Neural cell (in vitro differentiated cells): ENCODE data around the gene NME7. TPM values are rescaled to one million over a fixed set of nuclear protein-coding genes. Genes with fewer than 3 reads are reported as not detected.

Experiments used
- H2AFZ ChIP-seq: fragments of 200-600, 300-800 bp; sonication (generic), shearing (Covaris generic); 2 replicates; pipeline ENCODE4 v1.6.0; 2014; ENCODE audit warnings: low read depth, mild to moderate bottlenecking, antibody characterized with exemption, low read length, moderate library complexity
- H3F3A ChIP-seq: fragments of 200-600 bp; shearing (Covaris generic); 2 replicates; pipeline ENCODE4 v1.6.1; 2016; ENCODE audit warnings: mild to moderate bottlenecking, moderate library complexity, mixed read lengths, antibody characterized with exemption, low read length; ENCODE audit not compliant: insufficient read depth, poor library complexity, severe bottlenecking
- H3K27ac ChIP-seq: fragments of 200-600, 300-800 bp; sonication (generic), shearing (Covaris generic); 2 replicates; pipeline ENCODE4 v1.5.1; 2014; ENCODE audit warnings: mild to moderate bottlenecking, low read length, moderate library complexity
- H3K27me3 ChIP-seq: fragments of 300-800, 200-600 bp; sonication (generic), shearing (Covaris generic); 2 replicates; pipeline ENCODE4 v1.6.0; 2014; ENCODE audit warnings: mild to moderate bottlenecking, low read depth, low read length, moderate library complexity; ENCODE audit not compliant: insufficient read depth
- H3K36me3 ChIP-seq: fragments of 300-800, 200-600 bp; sonication (generic), shearing (Covaris generic); 2 replicates; pipeline ENCODE4 v1.5.1; 2014; ENCODE audit warnings: mild to moderate bottlenecking, antibody characterized with exemption, low read length, moderate library complexity; ENCODE audit not compliant: insufficient read depth
- H3K4me2 ChIP-seq: fragments of 300-800, 200-600 bp; sonication (generic), shearing (Covaris generic); 2 replicates; pipeline ENCODE4 v1.6.0; 2014; ENCODE audit warnings: mild to moderate bottlenecking, low read length
- H3K4me3 ChIP-seq: fragments of 300-800, 200-600 bp; sonication (generic), shearing (Covaris generic); 2 replicates; pipeline ENCODE4 v1.5.1; 2014; ENCODE audit warnings: mild to moderate bottlenecking, low read length, moderate library complexity
- H3K79me2 ChIP-seq: fragments of 200-600 bp; shearing (Covaris generic); replicated peaks from 2 replicates; pipeline ENCODE4 v1.6.0; 2014; ENCODE audit warnings: mild to moderate bottlenecking, low read length, moderate library complexity; ENCODE audit not compliant: insufficient read depth
- H3K9ac ChIP-seq: fragments of 300-800, 200-600 bp; sonication (generic), shearing (Covaris generic); 2 replicates; pipeline ENCODE4 v1.6.1; 2016; ENCODE audit warnings: mild to moderate bottlenecking, low read length, mixed read lengths
- H3K9me2 ChIP-seq: fragments of 200-600 bp; shearing (Covaris generic); 2 replicates; pipeline ENCODE4 v1.6.1; 2016; ENCODE audit warnings: mild to moderate bottlenecking, low read length, mixed read lengths; ENCODE audit not compliant: insufficient read depth
- H3K9me3 ChIP-seq: fragments of 200-600, 300-800 bp; sonication (generic), shearing (Covaris generic); 2 replicates; pipeline ENCODE4 v1.6.1; 2016; ENCODE audit warnings: mild to moderate bottlenecking, mixed run types, low read length, moderate library complexity, mixed read lengths
- H4K20me1 ChIP-seq: fragments of 200-600 bp; shearing (Covaris generic); 2 replicates; pipeline ENCODE4 v1.6.1; 2016; ENCODE audit warnings: mild to moderate bottlenecking, mixed run types; ENCODE audit not compliant: insufficient read depth
- EP300 ChIP-seq: fragments of 450-650 bp; conservative IDR thresholded peaks from 2 replicates; pipeline ENCODE4 v1.6.1; 2014; ENCODE audit warnings: antibody characterized with exemption, mild to moderate bottlenecking, moderate library complexity; ENCODE audit not compliant: poor library complexity, severe bottlenecking
- EZH2 ChIP-seq: fragments of 200-600, 300-800 bp; shearing (Covaris generic), sonication (generic); IDR thresholded peaks from 2 replicates; pipeline ENCODE4 v1.6.1; 2014; ENCODE audit warnings: antibody characterized with exemption, low read length, borderline replicate concordance, mild to moderate bottlenecking; ENCODE audit not compliant: insufficient read depth, poor library complexity, severe bottlenecking
- MXI1 ChIP-seq: fragments of 450-650 bp; conservative IDR thresholded peaks from 2 replicates; pipeline ENCODE4 v1.6.1; 2014; ENCODE audit warnings: antibody characterized with exemption, mild to moderate bottlenecking; ENCODE audit not compliant: poor library complexity, severe bottlenecking
- POLR2AphosphoS5 ChIP-seq: IDR thresholded peaks from 2 replicates; pipeline ENCODE4 v1.6.1; 2012
- RAD21 ChIP-seq: fragments of 450-650 bp; conservative IDR thresholded peaks from 2 replicates; pipeline ENCODE4 v1.6.1; 2014; ENCODE audit warnings: antibody characterized with exemption, mild to moderate bottlenecking, moderate library complexity
- SMC3 ChIP-seq: fragments of 450-650 bp; conservative IDR thresholded peaks from 2 replicates; pipeline ENCODE4 v1.6.1; 2014; ENCODE audit warnings: antibody characterized with exemption, mild to moderate bottlenecking, moderate library complexity; ENCODE audit not compliant: poor library complexity
- TAF1 ChIP-seq: IDR thresholded peaks from 2 replicates; pipeline ENCODE4 v1.6.1; 2012; ENCODE audit warnings: low read depth
- polyA plus RNA-seq: library from polyadenylated mRNA; depleted of rRNA; stranded (reverse); fragments of >200 nt; gene quantifications from 2 replicates; pipeline ENCODE4 v1.2.3, GENCODE V29; 2014
- TF ChIP-seq, protein P1 (sequence below): IDR thresholded peaks from 2 replicates; pipeline ENCODE4 v1.6.1; 2012; ENCODE audit warnings: borderline replicate concordance
- TF ChIP-seq, protein P2 (sequence below): fragments of 450-650 bp; IDR thresholded peaks from 2 replicates; pipeline ENCODE4 v1.5.1; 2014; ENCODE audit warnings: antibody characterized with exemption, mild to moderate bottlenecking, moderate library complexity; ENCODE audit not compliant: poor library complexity, severe bottlenecking

Gene NME7
- polyA plus RNA-seq, 1 donor from 2014 or later, result 42.4 TPM

DNA sequence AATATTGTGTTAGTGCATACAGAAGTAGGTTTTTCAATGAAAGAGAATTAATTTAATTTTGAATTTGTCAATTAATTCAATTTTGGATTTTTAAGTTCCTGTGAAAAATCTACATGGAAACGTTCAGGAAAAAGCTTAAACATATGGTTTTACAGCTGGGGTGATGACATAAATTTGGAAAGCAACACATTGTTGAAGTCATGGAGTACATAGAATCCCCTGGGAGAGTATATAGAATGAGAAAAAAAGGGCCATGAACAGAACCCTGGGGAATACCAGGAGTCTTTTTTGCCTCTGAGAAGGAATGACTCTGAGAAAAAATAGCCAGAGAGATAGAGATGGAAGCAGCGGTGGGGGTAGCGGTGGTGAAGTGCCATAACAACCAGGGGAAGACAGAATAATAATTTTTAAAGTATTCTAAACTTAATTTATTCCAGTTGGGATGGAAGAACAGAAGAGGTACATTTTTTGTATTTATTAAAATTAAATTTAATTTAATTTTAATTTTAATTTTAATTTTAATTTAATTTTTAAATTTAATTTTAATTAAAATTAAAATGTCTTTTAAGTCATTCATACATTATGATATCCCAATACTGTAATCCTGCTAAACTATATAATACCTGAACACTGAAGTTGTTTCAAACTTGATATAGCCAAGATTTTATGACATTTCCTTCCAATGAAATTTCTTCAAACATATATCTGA, 48.9 kb downstream of the NME7 start:
- no peaks in the 10 kb centered on the region for H3K9me2 ChIP-seq
- TF ChIP-seq RAD21 (no peak), SMC3 (no peak), EP300 (no peak), POLR2AphosphoS5 (no peak), EZH2 (no peak), TAF1 (no peak), MXI1 (no peak)
- TF ChIP-seq, protein P1, sequence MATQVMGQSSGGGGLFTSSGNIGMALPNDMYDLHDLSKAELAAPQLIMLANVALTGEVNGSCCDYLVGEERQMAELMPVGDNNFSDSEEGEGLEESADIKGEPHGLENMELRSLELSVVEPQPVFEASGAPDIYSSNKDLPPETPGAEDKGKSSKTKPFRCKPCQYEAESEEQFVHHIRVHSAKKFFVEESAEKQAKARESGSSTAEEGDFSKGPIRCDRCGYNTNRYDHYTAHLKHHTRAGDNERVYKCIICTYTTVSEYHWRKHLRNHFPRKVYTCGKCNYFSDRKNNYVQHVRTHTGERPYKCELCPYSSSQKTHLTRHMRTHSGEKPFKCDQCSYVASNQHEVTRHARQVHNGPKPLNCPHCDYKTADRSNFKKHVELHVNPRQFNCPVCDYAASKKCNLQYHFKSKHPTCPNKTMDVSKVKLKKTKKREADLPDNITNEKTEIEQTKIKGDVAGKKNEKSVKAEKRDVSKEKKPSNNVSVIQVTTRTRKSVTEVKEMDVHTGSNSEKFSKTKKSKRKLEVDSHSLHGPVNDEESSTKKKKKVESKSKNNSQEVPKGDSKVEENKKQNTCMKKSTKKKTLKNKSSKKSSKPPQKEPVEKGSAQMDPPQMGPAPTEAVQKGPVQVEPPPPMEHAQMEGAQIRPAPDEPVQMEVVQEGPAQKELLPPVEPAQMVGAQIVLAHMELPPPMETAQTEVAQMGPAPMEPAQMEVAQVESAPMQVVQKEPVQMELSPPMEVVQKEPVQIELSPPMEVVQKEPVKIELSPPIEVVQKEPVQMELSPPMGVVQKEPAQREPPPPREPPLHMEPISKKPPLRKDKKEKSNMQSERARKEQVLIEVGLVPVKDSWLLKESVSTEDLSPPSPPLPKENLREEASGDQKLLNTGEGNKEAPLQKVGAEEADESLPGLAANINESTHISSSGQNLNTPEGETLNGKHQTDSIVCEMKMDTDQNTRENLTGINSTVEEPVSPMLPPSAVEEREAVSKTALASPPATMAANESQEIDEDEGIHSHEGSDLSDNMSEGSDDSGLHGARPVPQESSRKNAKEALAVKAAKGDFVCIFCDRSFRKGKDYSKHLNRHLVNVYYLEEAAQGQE, result no peak
- TF ChIP-seq, protein P2, sequence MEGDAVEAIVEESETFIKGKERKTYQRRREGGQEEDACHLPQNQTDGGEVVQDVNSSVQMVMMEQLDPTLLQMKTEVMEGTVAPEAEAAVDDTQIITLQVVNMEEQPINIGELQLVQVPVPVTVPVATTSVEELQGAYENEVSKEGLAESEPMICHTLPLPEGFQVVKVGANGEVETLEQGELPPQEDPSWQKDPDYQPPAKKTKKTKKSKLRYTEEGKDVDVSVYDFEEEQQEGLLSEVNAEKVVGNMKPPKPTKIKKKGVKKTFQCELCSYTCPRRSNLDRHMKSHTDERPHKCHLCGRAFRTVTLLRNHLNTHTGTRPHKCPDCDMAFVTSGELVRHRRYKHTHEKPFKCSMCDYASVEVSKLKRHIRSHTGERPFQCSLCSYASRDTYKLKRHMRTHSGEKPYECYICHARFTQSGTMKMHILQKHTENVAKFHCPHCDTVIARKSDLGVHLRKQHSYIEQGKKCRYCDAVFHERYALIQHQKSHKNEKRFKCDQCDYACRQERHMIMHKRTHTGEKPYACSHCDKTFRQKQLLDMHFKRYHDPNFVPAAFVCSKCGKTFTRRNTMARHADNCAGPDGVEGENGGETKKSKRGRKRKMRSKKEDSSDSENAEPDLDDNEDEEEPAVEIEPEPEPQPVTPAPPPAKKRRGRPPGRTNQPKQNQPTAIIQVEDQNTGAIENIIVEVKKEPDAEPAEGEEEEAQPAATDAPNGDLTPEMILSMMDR, result no peak
- H2AFZ ChIP-seq, result no peak overlapping the region
- H4K20me1 ChIP-seq, result no peaks in the 10 kb centered on the region
- H3K9ac ChIP-seq, result no peak overlapping the region
- H3F3A ChIP-seq, result no peaks in the 10 kb centered on the region
- H3K4me2 ChIP-seq, result no peak overlapping the region
- H3K4me3 ChIP-seq, result no peak overlapping the region
- H3K27ac ChIP-seq, result no peak overlapping the region
- no peaks in the 10 kb centered on the region for H3K9me3 ChIP-seq
- H3K36me3 ChIP-seq, result no peaks in the 10 kb centered on the region
- H3K79me2 ChIP-seq, result no peaks in the 10 kb centered on the region
- no peaks in the 10 kb centered on the region for H3K27me3 ChIP-seq

DNA sequence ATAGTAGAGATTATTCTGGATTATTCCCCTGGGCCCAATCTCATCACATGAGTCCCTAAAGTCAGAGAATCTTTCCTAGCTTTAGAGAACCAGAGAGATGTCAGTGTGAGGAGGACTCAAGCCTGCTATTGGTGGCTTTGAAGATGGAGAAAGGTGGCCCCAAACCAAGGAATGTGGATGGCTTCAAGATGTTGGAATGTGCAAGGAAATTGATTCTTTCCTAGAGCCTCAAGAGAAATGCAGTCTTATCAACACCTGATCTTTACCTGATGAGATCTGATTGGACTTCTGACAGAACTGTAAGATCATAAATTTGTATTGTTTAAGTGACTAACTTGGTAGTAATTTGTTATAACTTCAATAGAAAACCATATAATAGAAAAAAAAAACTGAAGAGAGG, 51.0 kb downstream of the NME7 start:
- TF ChIP-seq EZH2 (no peak), TAF1 (no peak), EP300 (no peak), SMC3 (no peak), MXI1 (no peak), RAD21 (no peak), POLR2AphosphoS5 (no peak)
- TF ChIP-seq, protein P1, result no peak
- TF ChIP-seq, protein P2, result no peak
- no peak overlapping the region for H3K4me2 ChIP-seq
- no peak overlapping the region for H3K27ac ChIP-seq
- H3K9me2 ChIP-seq, result no peaks in the 10 kb centered on the region
- H3K36me3 ChIP-seq, result no peaks in the 10 kb centered on the region
- no peaks in the 10 kb centered on the region for H3K9me3 ChIP-seq
- H3F3A ChIP-seq, result no peaks in the 10 kb centered on the region
- H3K9ac ChIP-seq, result no peak overlapping the region
- H3K27me3 ChIP-seq, result no peaks in the 10 kb centered on the region
- no peaks in the 10 kb centered on the region for H3K79me2 ChIP-seq
- no peaks in the 10 kb centered on the region for H4K20me1 ChIP-seq
- no peak overlapping the region for H2AFZ ChIP-seq
- no peak overlapping the region for H3K4me3 ChIP-seq
